Hematopoietic multipotent progenitor cell treated with erythropoietin and hydrocortisone succinate and interleukin-3 and kit ligand, for 15 days (in vitro differentiated cells): ENCODE measurements around the gene FGD4.

Experiments
- DNase-seq: peaks from one replicate; pipeline ENCODE4 v3.0.0-alpha.2; 2015; ENCODE audit warnings: low spot score

FGD4 gene

DNA sequence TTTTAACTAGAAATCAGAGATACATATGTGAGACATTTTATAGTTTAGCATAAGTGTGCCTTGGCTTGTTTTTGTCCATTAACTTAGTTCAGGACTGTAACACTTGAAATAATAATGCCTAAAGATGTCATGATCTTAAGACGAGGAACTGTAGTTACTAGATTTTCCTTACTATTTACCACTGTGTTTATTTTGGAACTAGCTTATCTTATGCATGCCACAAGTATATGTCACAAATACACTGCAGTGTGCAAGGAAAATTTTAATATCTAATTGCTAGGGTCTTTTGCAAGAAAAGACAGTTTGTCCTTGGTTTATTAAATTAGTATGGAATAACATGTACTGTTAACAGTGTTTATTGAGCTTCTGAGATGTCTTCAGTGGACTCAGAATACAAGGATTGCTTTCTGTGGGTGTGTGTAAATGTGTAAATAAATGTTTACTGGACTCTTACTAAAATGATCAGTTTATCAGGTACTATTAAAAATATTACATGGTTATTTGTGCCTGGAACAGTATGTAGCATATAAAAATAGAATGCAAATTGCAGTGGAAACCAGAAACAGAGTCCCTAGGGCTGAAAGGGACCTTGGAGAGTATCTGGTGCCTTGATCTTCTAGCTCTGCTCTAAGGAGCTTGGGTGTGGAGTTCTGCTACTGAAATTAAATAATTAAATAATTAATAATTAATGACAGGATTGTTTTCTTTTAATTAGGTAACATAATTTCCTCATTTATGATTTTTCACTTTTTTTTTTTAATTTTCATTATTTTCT is 58.1 kb downstream of the FGD4 start:
- no peak for DNase-seq

- DNase-seq = no peak
Measured at GRCh38 chr12:32460638-32461037, 61.3 kb downstream of the FGD4 start.

DNA sequence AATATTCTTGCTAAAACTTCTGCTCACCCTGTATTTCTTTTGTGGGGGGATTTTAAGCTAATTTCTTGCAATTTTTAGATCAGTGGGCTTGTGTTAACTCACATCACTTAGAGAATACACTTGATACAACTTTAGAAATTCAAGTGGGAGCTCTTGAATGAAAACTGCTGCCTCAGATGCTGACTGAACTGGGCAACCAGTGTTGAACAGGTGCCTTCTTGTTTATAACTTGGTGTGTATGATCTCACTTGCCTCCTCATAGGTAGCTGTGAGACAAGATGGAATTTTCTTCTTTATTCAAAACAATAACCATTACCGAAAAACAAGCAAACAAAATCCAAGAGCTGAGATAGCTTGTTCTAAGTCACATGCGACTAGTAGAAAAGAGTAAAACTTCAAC is 63.5 kb downstream of the FGD4 start:
- DNase-seq = no peak

DNA sequence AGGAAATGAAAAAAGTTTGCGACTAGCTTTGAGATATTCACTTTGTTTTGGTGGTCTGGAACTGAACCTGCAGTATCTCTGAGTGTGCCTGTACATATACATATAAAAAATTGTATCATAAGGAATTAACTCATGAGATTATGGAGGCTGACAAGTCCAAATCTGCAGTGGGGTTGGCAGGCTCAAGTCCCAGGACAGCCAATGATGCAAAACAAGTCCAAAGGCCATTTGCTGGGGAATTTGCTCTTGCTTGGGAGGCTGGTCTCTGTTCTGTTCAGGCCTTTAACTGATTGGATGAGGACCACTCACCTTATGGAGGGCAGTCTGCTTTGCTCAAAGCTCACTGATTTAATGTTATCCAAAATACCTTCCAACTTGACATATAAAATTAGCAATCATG is 66.8 kb downstream of the FGD4 start:
- no peak for DNase-seq

- no peak for DNase-seq
Measured at GRCh38 chr12:32466986-32467711, 67.8 kb downstream of the FGD4 start.

- DNase-seq = no peak
Measured at GRCh38 chr12:32467959-32468863, 68.9 kb downstream of the FGD4 start.

DNA sequence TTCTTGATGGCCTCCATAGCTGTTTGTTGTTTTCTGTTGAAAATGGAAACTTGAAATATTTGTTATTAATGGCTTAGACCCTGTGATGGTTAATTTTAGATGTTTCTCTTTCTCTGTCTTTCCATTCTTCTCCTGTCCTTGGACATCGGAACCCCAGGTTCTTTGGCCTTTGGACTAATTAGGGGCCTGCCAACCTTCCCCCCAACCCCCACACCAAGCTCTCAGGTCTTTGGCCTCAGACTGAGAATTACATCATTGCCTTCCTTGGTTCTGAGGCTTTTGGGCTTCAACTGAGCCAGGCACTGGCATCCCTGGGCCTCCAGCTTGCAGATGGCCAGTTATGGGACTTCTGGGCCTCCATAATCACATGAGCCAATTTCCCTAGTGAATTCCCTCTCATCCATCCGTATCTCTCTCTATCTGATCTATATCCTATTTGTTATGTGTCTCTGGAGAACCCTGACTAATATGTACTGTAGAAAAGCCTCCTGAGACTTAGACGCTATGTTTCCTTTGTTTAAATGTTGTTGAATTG is 71.6 kb downstream of the FGD4 start:
- no peak for DNase-seq

GRCh38 chr12:32471591-32472001 is 72.2 kb downstream of the FGD4 start:
- DNase-seq = no peak

DNA sequence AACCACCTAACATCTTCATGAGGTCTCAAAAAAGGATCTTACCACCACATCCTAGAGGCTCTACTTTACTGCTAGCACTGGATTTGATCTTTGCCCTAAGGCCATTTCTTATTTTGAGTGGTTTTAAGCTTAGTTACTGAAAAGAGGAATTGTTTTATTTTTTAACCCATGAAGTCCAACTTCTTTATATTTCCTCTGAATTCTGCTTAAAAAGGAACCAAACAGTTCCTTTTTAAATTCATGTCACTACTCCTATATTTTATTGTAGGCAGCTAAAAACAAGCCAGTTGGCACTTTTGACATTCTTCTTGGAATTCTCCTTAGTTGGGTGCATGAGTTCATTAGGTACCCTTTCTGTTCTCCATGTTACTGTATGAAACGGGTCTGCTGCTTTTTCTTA is 76.4 kb downstream of the FGD4 start:
- DNase-seq = no peak

DNA sequence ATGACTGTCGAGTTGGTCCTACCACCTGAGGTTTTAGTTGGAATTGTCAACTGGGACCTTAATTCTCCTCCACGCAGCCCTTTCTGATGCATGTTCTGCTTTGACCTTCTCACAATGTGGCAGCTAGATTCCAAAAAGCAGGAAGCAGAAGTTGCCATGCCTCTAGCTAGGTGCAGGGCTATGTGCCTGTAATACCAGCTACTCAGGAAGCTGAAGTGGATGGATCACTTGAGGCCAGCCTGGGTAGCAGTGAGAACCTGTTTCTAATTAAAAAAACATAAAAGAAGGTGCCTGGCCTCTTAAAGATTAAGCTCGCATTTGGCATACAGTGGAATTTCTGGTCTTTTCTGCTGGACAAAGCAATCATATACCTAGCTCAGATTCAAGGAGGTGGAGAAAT is 77.1 kb downstream of the FGD4 start:
- DNase-seq = no peak

DNA sequence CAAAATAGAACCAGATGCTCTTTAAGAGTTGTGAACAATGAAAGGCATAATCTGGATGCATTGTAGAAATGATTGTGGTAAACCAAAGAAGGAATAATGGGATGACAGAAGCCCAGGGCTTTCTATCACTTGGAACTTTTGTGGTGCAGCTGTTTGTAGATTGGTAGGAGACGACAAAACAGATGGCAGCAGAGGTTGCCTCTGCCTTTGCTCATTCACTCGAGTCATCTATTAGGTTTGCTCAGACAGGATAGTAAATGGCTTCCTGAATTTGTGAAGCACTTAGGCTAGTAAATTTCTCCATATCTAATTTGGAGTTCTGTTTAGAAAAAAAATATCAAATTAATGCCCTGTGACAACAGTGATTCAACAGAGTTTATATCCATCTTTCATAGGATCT is 78.4 kb downstream of the FGD4 start:
- no peak for DNase-seq

DNA sequence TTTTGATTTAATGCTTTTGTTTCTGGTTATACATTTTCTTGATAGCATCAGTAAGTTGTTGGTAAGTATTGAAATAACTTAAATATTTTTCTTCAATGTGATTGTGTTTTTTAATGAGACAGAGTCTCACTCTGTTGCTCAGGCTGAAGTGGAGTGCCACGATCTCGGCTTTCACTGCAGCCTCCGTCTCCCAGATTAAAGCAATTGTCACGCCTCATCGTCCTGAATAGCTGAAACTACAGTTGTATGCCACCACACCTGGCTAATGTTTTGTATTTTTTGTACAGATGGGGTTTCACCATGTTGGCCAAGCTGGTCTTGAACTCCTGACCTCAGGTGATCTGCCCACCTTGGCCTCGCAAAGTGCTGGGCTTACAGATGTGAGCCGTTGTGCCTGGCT is 78.8 kb downstream of the FGD4 start:
- DNase-seq = no peak

DNA sequence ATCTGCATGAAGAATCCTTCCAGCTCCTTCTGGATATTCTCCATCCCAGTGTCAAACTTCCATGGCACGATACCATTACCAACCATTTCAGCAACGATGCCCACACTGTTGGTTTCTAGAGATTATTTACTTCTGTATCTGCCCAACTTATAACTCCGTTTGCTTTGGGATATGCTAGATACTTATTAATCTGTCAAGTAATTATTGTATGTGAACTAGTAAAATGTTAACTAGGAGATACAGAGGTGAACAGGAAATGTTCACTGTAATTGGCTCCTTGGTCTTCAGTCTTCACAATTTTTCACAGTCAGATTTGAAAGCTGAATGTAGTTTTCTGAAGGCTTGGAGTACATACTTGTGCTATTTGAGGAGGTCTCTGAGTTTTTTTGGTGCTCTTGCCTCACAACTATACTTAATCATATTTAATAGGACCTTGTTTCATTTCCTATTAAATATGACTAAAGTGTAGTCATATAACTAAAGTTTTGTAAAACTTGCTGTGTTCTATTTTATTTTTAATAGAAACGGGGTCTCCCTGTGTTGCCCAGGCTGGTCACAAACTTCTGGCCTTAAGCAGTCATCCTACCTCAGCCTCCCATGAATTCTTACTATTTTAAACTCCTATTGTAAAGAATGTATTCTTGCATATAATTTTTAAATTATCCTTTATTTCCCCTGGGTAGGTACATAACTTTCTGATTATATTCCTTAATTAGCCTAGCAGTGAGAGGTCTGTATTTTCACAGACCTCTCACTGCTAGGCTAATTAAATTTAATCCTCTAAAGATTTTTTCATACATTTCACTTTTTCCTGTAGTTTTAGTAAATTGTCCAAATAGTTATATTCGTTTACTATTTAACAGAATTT is 79.7 kb downstream of the FGD4 start:
- no peak for DNase-seq

DNA sequence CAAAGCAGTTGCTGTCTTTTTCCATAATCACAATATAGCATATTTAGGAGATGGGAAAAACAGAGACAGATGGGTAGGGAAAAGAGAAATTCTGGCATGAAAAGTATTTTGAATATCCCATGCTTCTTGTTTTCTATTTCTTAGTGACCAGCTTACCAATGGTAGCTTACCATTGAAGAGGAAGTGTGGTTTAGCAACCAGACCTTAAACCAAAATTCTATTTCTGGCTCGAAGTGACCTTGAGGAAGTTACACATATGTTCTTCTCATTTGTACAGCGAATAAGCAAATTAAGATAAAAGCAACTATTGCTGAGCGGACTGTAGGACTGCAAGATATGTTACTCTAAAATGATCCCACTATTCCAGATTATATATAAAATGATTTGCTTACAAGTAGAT is 82.9 kb downstream of the FGD4 start:
- no peak for DNase-seq

GRCh38 chr12:32483499-32483898 is 84.1 kb downstream of the FGD4 start:
- no peak for DNase-seq

GRCh38 chr12:32483993-32484392 is 84.6 kb downstream of the FGD4 start:
- no peak for DNase-seq

GRCh38 chr12:32486158-32486557 is 86.8 kb downstream of the FGD4 start:
- no peak for DNase-seq

- no peak for DNase-seq
Measured at GRCh38 chr12:32488132-32488531, 88.8 kb downstream of the FGD4 start.

GRCh38 chr12:32489070-32489469 is 89.7 kb downstream of the FGD4 start:
- no peak for DNase-seq

GRCh38 chr12:32490801-32491200 is 91.4 kb downstream of the FGD4 start:
- DNase-seq = no peak

DNA sequence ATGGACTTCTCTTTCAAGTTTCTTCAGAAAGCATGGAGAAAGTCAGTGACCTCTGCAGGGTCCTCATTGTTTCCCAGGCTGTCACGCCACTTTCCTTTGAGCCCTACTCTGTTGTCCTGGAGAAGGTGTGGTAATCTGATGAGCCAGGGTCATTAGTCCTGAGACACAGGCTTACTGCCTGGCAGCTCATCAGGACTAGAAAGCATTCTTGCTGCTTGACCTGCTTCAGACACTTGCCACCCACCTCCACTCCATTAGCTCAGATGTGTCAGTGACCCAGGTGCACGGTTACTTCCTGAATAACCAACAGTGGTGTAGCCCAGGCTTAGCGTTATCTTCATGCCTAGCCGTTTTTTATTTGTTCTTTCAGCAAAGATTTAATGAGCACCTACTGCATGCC is 93.9 kb downstream of the FGD4 start:
- no peak for DNase-seq
